GM12872 (cell line): ENCODE measurements around the gene FGF7.

Experiments used
- CTCF ChIP-seq: IDR thresholded peaks from 3 replicates; pipeline ENCODE4 v1.5.1; 2011; ENCODE audit warnings: low read depth, mild to moderate bottlenecking, low read length, moderate library complexity; ENCODE audit not compliant: insufficient read depth

FGF7 gene

GRCh38 chr15:49423021-49423420, at the start of gene FGF7:
Gene FGF7 (plus strand): TSS chr15:49423242. CDS start chr15:49424298, 1,056 bp downstream.
- TF ChIP-seq CTCF, result no peak

GRCh38 chr15:49379996-49380395, 43.0 kb upstream of the FGF7 start:
- no peak for TF ChIP-seq CTCF

GRCh38 chr15:49380912-49381311, 42.1 kb upstream of the FGF7 start:
- TF ChIP-seq CTCF, result no peak

- TF ChIP-seq CTCF, result no peak
These were observed 40.6 kb upstream of the FGF7 start for GRCh38 chr15:49382394-49382793.

GRCh38 chr15:49383266-49383665, 39.8 kb upstream of the FGF7 start:
- TF ChIP-seq CTCF, result no peak

- TF ChIP-seq CTCF, result no peak
These were observed 35.6 kb upstream of the FGF7 start for GRCh38 chr15:49387471-49387870.

GRCh38 chr15:49406352-49407118, 16.5 kb upstream of the FGF7 start:
- no peak for TF ChIP-seq CTCF
